ENCODE results near the gene TECR. TPM values are rescaled to one million over a fixed set of nuclear protein-coding genes. Genes with fewer than 3 reads are reported as not detected.

TECR gene
- total and polyA plus RNA-seq, 9 of the 15 experiments (the other 6 are each of a cell fraction or from before 2014, with no cell fraction given), result 29.3 to 211 (median 81.4) TPM

DNA sequence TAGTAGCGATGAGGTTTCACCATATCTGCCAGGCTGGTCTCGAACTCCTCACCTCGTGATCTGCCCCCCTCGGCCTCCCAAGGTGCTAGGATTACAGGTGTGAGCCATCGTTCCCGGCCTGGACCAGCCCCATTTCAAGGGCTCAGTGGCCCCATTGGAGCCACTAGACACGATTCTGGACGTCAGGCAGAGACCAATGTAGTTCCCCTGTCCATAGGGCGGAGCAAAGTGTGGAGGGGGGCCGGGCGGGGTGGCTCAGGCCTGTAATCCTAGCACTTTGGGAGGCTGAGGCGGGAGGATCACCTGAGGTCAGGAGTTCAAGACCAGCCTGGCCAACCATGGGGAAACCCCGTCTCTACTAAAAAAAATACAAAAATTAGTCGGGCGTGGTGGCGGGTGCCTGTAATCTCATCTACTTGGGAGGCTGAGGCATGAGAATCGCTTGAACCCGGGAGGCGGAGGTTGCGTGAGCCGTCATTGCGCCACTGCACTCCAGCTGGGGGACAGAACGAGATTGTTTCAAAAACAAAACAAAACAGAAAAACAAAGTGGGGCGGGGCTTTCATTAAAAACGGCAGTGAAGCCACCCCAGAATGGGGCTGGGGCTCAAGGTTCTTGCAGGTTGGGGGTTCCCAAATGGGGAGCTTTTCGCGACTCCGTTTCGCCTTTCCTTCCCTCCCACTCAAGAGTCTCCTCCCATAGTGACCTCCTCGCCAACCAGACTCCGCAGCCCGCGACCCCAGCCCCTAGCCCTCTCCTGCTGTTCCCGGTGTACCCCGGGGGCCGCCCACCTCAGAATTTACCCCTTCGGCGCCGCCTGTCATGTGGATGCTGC, 758 bp upstream of the TECR start (continued):
- TF ChIP-seq, protein P1, sequence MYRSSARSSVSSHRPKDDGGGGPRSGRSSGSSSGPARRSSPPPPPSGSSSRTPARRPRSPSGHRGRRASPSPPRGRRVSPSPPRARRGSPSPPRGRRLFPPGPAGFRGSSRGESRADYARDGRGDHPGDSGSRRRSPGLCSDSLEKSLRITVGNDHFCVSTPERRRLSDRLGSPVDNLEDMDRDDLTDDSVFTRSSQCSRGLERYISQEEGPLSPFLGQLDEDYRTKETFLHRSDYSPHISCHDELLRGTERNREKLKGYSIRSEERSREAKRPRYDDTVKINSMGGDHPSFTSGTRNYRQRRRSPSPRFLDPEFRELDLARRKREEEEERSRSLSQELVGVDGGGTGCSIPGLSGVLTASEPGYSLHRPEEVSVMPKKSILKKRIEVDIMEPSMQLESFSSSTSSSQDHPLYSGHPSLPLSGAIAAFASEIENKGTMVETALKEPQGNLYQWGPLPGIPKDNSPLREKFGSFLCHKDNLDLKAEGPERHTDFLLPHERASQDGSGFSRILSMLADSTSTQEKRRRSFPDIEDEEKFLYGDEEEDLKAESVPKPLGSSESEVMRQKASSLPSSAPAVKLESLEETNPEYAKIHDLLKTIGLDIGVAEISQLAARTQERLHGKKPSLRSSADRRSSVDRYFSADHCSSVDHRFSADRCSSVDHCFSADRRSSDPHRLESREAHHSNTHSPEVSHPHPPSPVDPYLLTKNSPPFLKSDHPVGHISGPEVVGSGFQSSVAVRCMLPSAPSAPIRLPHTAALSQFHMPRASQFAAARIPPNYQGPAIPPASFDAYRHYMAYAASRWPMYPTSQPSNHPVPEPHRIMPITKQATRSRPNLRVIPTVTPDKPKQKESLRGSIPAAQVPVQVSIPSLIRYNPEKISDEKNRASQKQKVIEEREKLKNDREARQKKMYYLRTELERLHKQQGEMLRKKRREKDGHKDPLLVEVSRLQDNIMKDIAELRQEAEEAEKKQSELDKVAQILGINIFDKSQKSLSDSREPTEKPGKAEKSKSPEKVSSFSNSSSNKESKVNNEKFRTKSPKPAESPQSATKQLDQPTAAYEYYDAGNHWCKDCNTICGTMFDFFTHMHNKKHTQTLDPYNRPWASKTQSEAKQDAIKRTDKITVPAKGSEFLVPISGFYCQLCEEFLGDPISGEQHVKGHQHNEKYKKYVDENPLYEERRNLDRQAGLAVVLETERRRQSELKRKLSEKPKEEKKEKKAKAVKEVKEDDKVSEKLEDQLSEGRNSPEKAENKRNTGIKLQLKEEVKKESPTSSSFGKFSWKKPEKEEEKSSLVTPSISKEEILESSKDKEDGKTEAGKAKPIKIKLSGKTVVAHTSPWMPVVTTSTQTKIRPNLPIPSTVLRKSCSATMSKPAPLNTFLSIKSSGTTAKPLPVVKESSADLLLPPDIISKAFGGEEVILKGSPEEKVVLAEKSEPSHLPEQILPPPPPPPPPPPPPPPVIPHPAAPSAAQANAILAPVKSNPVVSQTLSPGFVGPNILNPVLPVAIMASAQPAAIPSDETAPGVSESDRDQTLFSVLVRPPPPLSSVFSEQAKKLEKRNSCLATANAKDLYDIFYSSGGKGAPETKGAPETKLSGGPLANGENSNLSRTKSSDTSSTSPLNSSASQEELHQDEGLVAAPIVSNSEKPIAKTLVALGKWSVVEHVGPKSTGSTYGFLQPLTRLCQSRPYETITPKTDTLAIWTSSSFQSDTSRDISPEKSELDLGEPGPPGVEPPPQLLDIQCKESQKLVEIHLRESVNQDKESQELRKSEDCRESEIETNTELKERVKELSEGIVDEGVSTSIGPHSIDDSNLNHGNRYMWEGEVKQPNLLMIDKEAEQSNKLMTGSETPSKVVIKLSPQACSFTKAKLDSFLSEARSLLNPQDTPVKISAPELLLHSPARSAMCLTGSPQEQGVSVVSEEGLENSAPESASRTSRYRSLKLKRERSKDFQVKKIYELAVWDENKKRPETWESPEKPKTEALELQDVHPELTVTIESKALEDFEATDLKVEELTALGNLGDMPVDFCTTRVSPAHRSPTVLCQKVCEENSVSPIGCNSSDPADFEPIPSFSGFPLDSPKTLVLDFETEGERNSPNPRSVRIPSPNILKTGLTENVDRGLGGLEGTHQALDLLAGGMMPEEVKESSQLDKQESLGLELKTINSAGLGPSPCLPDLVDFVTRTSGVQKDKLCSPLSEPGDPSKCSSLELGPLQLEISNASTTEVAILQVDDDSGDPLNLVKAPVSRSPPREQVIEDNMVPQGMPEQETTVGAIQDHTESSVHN (IDR thresholded peaks at IDR 0.05; ENCODE audit: borderline replicate concordance in 1 of 2, low read depth in 1 of 2), result no peak
- TF ChIP-seq ZFX (CRISPR knock-in tag; IDR thresholded peaks at IDR 0.05) (no peak), HNRNPK (IDR thresholded peaks at IDR 0.05; ENCODE audit: low read depth, low read length, poor library complexity, severe bottlenecking) (no peak), MAFF (IDR thresholded peaks at IDR 0.05; ENCODE audit: low read length) (no peak), CTBP1 (IDR thresholded peaks at IDR 0.05; ENCODE audit: borderline replicate concordance) (no peak), MTA1 (IDR thresholded peaks at IDR 0.05; ENCODE audit: borderline replicate concordance) (no peak), ARNT (IDR thresholded peaks at IDR 0.05) (no peak), ZNF12 (CRISPR knock-in tag; IDR thresholded peaks at IDR 0.05) (no peak), LEF1 (IDR thresholded peaks at IDR 0.05) (no peak), ETV5 (CRISPR knock-in tag; IDR thresholded peaks at IDR 0.05; ENCODE audit: low read depth) (no peak), ATF7 (IDR thresholded peaks at IDR 0.05) (no peak), ZNF134 (CRISPR knock-in tag; conservative IDR thresholded peaks at IDR 0.05) (no peak), CBFA2T2 (conservative IDR thresholded peaks at IDR 0.05) (no peak), STAT5B (CRISPR knock-in tag; IDR thresholded peaks at IDR 0.05) (no peak), ZNF311 (CRISPR knock-in tag; IDR thresholded peaks at IDR 0.05) (no peak), DMBX1 (CRISPR knock-in tag; IDR thresholded peaks at IDR 0.05; ENCODE audit: borderline replicate concordance) (no peak), CBX5 (IDR thresholded peaks at IDR 0.05; ENCODE audit: borderline replicate concordance, low read depth) (no peak), STAG1 (CRISPR knock-in tag; IDR thresholded peaks at IDR 0.05; ENCODE audit: borderline replicate concordance) (no peak), KDM2B (CRISPR knock-in tag; IDR thresholded peaks at IDR 0.05) (peak; percentile 84; the same call in 1 of the 2 replicates), GTF2A2 (tag; IDR thresholded peaks at IDR 0.05) (no peak)
- TF ChIP-seq, protein P2, sequence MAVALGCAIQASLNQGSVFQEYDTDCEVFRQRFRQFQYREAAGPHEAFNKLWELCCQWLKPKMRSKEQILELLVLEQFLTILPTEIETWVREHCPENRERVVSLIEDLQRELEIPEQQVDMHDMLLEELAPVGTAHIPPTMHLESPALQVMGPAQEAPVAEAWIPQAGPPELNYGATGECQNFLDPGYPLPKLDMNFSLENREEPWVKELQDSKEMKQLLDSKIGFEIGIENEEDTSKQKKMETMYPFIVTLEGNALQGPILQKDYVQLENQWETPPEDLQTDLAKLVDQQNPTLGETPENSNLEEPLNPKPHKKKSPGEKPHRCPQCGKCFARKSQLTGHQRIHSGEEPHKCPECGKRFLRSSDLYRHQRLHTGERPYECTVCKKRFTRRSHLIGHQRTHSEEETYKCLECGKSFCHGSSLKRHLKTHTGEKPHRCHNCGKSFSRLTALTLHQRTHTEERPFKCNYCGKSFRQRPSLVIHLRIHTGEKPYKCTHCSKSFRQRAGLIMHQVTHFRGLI (CRISPR knock-in tag; IDR thresholded peaks at IDR 0.05), result no peak
